Activated naive CD4-positive, alpha-beta T cell treated with anti-CD3 and anti-CD28 coated beads, Interleukin-2, amount 50 U/mL, for 24 hours (primary cell): ENCODE results near the gene ZDHHC3.
A peak's percentile ranks its signal among the peaks of the same experiment; 100 is the strongest.
"Not testable (repeated sequence)": the region's sequence is repeated elsewhere in the genome, so short reads cannot be mapped to it uniquely, and the experiment has no call there.

Experiments
- H3K27ac Mint-ChIP-seq: one replicate; pipeline ENCODE4 v1.8.0; 2021; ENCODE audit warnings: mild to moderate bottlenecking, mixed read lengths
- H3K27me3 Mint-ChIP-seq: one replicate; pipeline ENCODE4 v1.8.0; 2021; ENCODE audit warnings: mixed read lengths
- H3K36me3 Mint-ChIP-seq: one replicate; pipeline ENCODE4 v1.8.0; 2021; ENCODE audit warnings: mixed read lengths
- H3K4me1 Mint-ChIP-seq: one replicate; pipeline ENCODE4 v1.8.0; 2021; ENCODE audit warnings: mixed read lengths
- H3K4me3 Mint-ChIP-seq: one replicate; pipeline ENCODE4 v1.8.0; 2021; ENCODE audit warnings: mild to moderate bottlenecking, mixed read lengths
- H3K9me3 Mint-ChIP-seq: one replicate; pipeline ENCODE4 v1.8.0; 2021; ENCODE audit warnings: mixed read lengths

Gene ZDHHC3

GRCh38 chr3:45002720-45003119 is 26.7 kb upstream of the ZDHHC3 start:
- H3K27me3 Mint-ChIP-seq: no peaks in the 10 kb centered on the region
- H3K4me1 Mint-ChIP-seq: peaks cover 43% of the 10 kb centered on the region
- peaks cover 34% of the 10 kb centered on the region for H3K36me3 Mint-ChIP-seq
- peaks cover 4% of the 10 kb centered on the region for H3K9me3 Mint-ChIP-seq
- peak overlapping the region; percentile 55 for H3K27ac Mint-ChIP-seq
- no peak overlapping the region for H3K4me3 Mint-ChIP-seq

DNA sequence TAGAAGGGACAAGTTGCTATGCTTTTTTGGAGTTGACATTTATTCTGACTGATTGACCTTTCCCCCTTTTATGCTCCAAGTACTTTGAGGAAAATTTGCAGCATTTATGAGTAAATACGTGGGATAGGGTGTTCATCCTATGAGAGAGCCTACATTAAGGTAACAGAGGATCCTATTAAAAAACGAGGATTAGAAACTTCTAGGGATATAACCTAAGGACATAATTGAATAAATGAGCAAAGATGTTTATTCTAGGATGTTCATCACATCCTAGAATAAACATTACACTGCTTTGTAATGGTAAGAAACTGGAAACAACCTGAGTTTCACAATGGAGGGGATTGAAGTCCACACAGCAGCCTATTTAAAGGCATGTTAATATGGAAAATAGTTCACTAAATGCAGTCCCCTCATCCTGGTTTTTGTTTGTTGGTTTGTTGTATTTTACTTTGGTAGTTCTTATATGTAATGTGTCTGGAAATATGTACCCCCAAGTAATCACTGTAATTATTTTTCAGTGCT is 26.2 kb upstream of the ZDHHC3 start:
- H3K4me3 Mint-ChIP-seq: no peak overlapping the region
- H3K9me3 Mint-ChIP-seq: peaks cover 4% of the 10 kb centered on the region
- H3K27ac Mint-ChIP-seq: no peak overlapping the region
- H3K27me3 Mint-ChIP-seq: no peaks in the 10 kb centered on the region
- peaks cover 33% of the 10 kb centered on the region for H3K36me3 Mint-ChIP-seq
- peaks cover 47% of the 10 kb centered on the region for H3K4me1 Mint-ChIP-seq

- H3K9me3 Mint-ChIP-seq: peaks cover 4% of the 10 kb centered on the region
- no peak overlapping the region for H3K4me3 Mint-ChIP-seq
- H3K36me3 Mint-ChIP-seq: peaks cover 29% of the 10 kb centered on the region
- H3K27ac Mint-ChIP-seq: no peak overlapping the region
- no peaks in the 10 kb centered on the region for H3K27me3 Mint-ChIP-seq
- H3K4me1 Mint-ChIP-seq: peaks cover 47% of the 10 kb centered on the region
Measured at GRCh38 chr3:45001738-45002137, 25.8 kb upstream of the ZDHHC3 start.

DNA sequence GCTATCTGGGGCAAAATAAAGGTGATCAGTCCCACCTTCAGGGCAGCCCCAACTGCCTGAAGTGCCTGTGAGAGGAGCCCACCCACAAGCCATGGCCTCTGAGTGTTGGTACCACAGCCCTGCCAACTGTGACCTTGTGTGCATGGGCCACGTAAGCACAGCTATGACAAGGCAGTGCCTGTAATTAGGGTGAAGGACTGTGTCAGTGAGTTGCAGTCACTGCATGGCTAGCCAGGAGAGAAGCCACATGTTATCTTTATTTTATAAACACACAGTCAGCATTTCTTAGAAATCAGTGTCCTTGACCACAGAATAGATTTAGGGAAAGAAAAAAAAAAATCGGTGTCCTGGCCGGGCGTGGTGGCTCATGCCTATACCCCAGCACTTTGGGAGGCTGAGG is 24.8 kb upstream of the ZDHHC3 start:
- peaks cover 30% of the 10 kb centered on the region for H3K36me3 Mint-ChIP-seq
- H3K27me3 Mint-ChIP-seq: no peaks in the 10 kb centered on the region
- H3K27ac Mint-ChIP-seq: no peak overlapping the region
- peaks cover 55% of the 10 kb centered on the region for H3K4me1 Mint-ChIP-seq
- H3K9me3 Mint-ChIP-seq: peaks cover 4% of the 10 kb centered on the region
- no peak overlapping the region for H3K4me3 Mint-ChIP-seq

DNA sequence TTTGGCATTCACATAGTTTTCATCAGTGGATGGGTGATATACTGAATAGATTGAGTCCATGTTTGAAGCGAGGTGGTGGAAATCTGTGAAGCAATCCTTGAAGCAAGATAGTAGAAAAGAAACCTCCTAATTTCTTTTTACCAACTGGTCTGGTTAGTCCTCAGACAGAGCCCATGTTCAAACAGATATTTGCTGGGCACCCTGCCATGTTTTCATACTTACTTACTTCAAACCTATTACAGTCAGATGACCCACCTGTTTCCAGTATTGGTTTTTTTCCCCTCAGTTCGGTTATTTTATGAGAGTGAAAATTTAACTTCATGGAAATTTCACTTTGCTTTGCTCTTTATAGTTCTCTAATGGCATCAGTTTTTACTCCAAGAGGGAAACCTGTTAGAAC is 23.8 kb upstream of the ZDHHC3 start:
- Mint-ChIP-seq H3K4me1 (peaks cover 55% of the 10 kb centered on the region), H3K27me3 (no peaks in the 10 kb centered on the region), H3K4me3 (no peak overlapping the region), H3K36me3 (peaks cover 20% of the 10 kb centered on the region), H3K9me3 (peaks cover 1% of the 10 kb centered on the region), H3K27ac (no peak overlapping the region)

GRCh38 chr3:44996556-44996969 is 20.6 kb upstream of the ZDHHC3 start:
- Mint-ChIP-seq H3K27ac (peak overlapping the region; percentile 74), H3K9me3 (no peaks in the 10 kb centered on the region)

DNA sequence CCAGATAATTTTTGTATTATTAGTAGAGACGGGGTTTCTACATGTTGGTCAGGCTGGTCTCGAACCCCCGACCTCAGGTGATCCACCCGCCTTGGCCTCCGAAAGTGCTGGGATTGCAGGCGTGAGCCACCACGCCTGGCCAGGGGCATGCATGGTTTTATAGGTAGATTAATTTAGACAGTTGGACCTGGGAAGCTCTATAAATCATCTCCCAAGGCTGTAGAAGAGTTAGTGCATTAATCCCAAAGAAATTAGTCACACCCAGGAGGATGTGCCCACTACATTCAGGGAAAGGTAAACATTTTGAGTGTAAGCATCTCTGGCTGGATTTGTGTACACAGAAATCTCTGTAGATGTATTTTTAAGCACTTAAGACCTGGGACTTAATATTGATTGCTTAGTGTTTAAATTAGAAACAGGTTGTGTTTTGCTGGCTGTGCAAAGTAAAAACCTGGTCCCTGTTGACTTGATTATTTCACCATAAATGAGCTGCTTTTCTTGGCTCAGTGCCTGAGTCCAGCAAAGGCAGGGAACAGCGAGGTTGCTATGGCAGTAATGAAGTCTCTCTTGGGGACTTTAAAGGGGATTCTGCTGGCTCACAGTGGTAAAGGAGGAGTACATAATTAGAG is 19.3 kb upstream of the ZDHHC3 start:
- no peaks in the 10 kb centered on the region for H3K9me3 Mint-ChIP-seq
- no peak overlapping the region for H3K27ac Mint-ChIP-seq
- H3K36me3 Mint-ChIP-seq: peaks cover 24% of the 10 kb centered on the region
- H3K4me3 Mint-ChIP-seq: no peak overlapping the region
- H3K27me3 Mint-ChIP-seq: no peaks in the 10 kb centered on the region
- peaks cover 76% of the 10 kb centered on the region for H3K4me1 Mint-ChIP-seq

More at GRCh38 chr3:44996556-44996969, 20.6 kb upstream of the ZDHHC3 start:
- no peak overlapping the region for H3K4me3 Mint-ChIP-seq
- H3K27me3 Mint-ChIP-seq: no peaks in the 10 kb centered on the region
- H3K4me1 Mint-ChIP-seq: peaks cover 63% of the 10 kb centered on the region
- H3K36me3 Mint-ChIP-seq: peaks cover 18% of the 10 kb centered on the region

GRCh38 chr3:44993471-44994205 is 17.7 kb upstream of the ZDHHC3 start:
- Mint-ChIP-seq H3K4me1 (peaks cover 91% of the 10 kb centered on the region), H3K27ac (no peak overlapping the region), H3K36me3 (peaks cover 26% of the 10 kb centered on the region), H3K9me3 (no peaks in the 10 kb centered on the region), H3K4me3 (no peak overlapping the region), H3K27me3 (no peaks in the 10 kb centered on the region)

- Mint-ChIP-seq H3K27me3 (no peaks in the 10 kb centered on the region), H3K36me3 (peaks cover 26% of the 10 kb centered on the region), H3K4me3 (no peak overlapping the region), H3K9me3 (no peaks in the 10 kb centered on the region), H3K4me1 (peaks cover 99% of the 10 kb centered on the region), H3K27ac (no peak overlapping the region)
Measured at GRCh38 chr3:44992555-44993470, 16.8 kb upstream of the ZDHHC3 start.

DNA sequence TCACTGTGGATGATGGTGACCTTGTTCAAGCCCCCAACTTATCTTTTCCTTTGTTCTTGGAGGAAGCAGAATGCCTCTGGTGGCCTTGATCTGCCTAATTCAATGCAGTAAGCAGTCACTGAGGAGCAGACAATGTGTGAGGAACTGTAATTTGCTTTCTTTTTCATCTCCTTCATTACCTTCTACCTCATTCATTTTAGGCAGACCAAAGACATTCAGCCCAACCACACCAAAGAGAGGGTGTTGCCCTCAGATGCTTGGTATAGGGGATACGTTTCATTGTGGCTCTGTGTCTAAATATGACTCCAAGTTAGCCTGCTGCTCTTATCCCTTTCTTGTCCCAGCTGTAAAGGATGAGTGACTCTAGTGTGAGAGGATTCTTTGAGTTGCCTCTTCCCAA is 15.4 kb upstream of the ZDHHC3 start:
- Mint-ChIP-seq H3K4me3 (peak overlapping the region; percentile 43), H3K27ac (peak overlapping the region; percentile 26), H3K27me3 (no peaks in the 10 kb centered on the region), H3K36me3 (peaks cover 26% of the 10 kb centered on the region), H3K9me3 (no peaks in the 10 kb centered on the region), H3K4me1 (peaks cover 97% of the 10 kb centered on the region)

DNA sequence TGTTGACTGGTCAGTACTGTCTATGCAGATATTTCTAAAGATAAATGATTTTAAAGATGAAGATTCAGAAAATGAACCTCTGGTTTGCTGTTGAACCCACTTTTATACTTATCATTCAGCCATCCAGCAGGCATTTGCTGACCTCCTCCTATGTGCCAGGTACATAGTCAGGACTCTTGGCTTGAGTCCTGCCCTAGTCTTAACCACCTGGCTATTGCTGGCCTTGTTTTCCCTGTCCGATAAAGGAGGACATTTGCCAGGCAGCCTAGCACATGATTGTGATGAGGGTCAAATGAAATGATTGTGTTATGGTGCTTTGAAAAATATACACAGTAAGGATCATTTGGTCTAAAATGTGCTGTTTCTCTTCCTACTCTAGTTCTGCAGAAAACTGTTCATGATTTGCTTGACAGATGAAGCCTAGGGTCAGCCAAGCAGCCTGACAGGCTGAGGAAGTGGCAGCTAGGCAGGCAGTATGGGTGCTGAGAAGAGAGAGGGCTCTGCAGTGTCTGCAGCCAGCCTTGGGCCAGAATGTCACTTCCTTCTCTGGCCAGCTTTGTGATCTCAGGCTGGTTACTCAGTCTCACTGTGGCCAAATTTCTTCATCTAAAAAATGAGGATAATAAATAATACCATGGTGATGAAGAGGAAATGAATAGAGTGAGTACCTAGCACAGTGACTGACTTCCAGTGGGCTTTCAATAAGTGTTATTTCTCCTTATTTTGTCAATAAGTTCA is 13.8 kb upstream of the ZDHHC3 start:
- Mint-ChIP-seq H3K27me3 (no peaks in the 10 kb centered on the region), H3K36me3 (peaks cover 24% of the 10 kb centered on the region), H3K9me3 (no peaks in the 10 kb centered on the region), H3K4me3 (no peak overlapping the region), H3K4me1 (peaks cover 92% of the 10 kb centered on the region), H3K27ac (no peak overlapping the region)

- Mint-ChIP-seq H3K36me3 (peaks cover 20% of the 10 kb centered on the region), H3K9me3 (no peaks in the 10 kb centered on the region), H3K27ac (no peak overlapping the region), H3K4me1 (peaks cover 90% of the 10 kb centered on the region), H3K27me3 (no peaks in the 10 kb centered on the region), H3K4me3 (no peak overlapping the region)
Measured at GRCh38 chr3:44989141-44989540, 13.2 kb upstream of the ZDHHC3 start.

DNA sequence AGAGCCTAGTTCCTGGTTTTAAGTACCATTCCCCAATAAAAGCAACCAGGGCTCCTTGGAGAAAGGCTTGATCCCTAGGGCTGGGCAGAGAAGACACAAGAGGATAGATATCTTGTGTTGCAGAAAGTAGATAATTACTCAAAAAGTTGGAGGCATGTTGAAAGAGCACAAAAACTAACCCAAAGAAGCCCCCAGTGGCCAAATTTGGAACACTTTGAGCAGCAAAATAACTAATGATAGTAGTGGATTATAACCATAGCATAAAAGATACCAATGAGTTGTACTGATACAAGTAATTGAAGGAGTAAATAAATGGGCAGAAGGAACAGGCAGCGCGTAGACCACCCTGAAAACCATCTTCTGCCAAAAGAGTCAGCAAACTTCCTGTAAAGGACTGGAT is 12.1 kb upstream of the ZDHHC3 start:
- Mint-ChIP-seq H3K9me3 (no peaks in the 10 kb centered on the region), H3K27me3 (no peaks in the 10 kb centered on the region), H3K36me3 (peaks cover 18% of the 10 kb centered on the region), H3K4me1 (peaks cover 90% of the 10 kb centered on the region), H3K27ac (no peak overlapping the region), H3K4me3 (no peak overlapping the region)

GRCh38 chr3:44987332-44987731 is 11.4 kb upstream of the ZDHHC3 start:
- Mint-ChIP-seq H3K4me3 (no peak overlapping the region), H3K27me3 (no peaks in the 10 kb centered on the region), H3K9me3 (no peaks in the 10 kb centered on the region), H3K36me3 (peaks cover 15% of the 10 kb centered on the region), H3K4me1 (peaks cover 90% of the 10 kb centered on the region), H3K27ac (no peak overlapping the region)

DNA sequence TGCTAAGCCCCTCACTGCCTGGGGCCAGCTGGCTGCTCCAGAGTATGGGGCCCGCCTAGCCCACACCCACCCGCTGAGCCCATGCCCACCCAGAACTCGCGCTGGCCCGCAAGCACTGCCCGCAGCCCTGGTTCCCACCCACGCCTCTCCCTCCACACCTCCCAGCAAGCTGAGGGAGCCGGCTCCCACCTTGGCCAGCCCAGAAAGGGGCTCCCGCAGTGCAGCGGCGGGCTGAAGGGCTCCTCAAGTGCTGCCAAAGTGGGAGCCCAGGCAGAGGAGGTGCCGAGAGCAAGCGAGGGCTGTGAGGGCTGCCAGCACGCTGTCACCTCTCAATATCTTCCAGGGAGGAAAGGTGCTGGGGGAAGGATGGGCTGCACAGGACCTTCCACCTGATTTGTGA is 10.4 kb upstream of the ZDHHC3 start:
- H3K36me3 Mint-ChIP-seq: peaks cover 11% of the 10 kb centered on the region
- not testable (repeated sequence) for H3K9me3 Mint-ChIP-seq, H3K27me3 Mint-ChIP-seq, H3K27ac Mint-ChIP-seq, H3K4me3 Mint-ChIP-seq
- H3K4me1 Mint-ChIP-seq: peaks cover 90% of the 10 kb centered on the region
